GM20000 (cell line): ENCODE results near the gene CLSTN1.
A peak's percentile ranks its signal among the peaks of the same experiment; 100 is the strongest.

Experiments
- DNase-seq: peaks from one replicate; pipeline ENCODE4 v3.0.0; 2012; ENCODE audit warnings: low spot score
- TF ChIP-seq, protein P1 (sequence below): IDR thresholded peaks from 2 replicates; pipeline ENCODE4 v1.5.1; 2012; ENCODE audit warnings: mild to moderate bottlenecking, control low read depth; ENCODE audit errors: extremely low read depth, missing control alignments

The CLSTN1 gene

GRCh38 chr1:9689971-9690381, 133.8 kb downstream of the CLSTN1 start:
- no peak for DNase-seq
- TF ChIP-seq, protein P1, sequence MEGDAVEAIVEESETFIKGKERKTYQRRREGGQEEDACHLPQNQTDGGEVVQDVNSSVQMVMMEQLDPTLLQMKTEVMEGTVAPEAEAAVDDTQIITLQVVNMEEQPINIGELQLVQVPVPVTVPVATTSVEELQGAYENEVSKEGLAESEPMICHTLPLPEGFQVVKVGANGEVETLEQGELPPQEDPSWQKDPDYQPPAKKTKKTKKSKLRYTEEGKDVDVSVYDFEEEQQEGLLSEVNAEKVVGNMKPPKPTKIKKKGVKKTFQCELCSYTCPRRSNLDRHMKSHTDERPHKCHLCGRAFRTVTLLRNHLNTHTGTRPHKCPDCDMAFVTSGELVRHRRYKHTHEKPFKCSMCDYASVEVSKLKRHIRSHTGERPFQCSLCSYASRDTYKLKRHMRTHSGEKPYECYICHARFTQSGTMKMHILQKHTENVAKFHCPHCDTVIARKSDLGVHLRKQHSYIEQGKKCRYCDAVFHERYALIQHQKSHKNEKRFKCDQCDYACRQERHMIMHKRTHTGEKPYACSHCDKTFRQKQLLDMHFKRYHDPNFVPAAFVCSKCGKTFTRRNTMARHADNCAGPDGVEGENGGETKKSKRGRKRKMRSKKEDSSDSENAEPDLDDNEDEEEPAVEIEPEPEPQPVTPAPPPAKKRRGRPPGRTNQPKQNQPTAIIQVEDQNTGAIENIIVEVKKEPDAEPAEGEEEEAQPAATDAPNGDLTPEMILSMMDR = no peak

DNA sequence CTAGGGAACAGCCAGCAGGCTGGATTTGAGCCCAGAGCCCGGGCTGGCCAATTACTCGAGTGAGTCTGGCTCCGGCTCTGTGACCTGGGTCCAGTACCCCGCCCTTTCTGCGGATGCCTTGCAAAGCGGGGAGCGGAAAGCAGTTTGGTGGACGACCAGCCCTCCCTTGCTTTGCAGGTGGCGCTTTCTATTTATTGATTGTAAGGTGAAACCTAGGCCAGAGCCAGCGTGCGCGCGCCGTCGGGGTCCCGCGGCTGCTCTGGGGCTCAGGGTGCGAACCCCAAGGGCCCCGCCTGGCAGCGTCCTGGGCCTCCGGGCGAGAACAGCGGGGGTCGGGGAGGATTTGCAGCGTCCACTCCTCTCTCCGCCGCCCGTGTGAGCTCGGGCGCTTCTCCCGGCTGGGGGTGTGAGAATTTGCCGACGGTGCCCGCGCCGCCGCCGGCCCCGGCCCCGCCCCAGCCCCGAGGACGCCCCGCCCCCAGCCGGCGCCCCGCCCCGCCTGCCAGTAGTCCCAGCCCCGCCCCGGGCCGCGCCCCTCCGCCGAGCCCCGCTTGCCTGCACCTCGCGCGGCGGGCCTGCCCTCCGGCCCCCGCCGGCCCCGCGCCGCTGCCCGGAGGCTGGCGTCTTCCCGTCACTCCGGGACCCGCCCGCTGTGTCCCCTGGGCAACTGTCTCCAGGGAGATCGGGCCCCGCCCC, 134.6 kb downstream of the CLSTN1 start:
- DNase-seq = peak; percentile 96
- TF ChIP-seq, protein P1 = no peak

DNA sequence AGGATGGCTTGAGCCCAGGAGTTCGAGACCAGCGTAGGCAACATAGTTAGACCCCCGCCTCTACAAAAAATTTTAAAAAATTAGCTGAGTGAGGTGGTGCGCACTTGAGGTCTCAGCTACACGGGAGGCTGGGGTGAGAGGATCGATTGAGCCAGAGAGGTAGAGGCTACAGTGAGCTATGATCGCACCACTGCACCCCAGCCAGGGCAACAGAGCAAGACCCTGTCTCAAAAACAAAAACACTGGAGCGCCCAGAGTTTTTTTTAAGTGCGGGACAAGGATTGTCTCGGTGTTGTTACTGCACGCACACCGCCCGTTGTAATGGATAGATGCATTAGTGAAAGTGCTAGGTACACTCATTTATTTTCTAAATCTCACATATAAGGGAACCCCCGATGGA, 135.2 kb downstream of the CLSTN1 start:
- TF ChIP-seq, protein P1 = no peak
- no peak for DNase-seq

DNA sequence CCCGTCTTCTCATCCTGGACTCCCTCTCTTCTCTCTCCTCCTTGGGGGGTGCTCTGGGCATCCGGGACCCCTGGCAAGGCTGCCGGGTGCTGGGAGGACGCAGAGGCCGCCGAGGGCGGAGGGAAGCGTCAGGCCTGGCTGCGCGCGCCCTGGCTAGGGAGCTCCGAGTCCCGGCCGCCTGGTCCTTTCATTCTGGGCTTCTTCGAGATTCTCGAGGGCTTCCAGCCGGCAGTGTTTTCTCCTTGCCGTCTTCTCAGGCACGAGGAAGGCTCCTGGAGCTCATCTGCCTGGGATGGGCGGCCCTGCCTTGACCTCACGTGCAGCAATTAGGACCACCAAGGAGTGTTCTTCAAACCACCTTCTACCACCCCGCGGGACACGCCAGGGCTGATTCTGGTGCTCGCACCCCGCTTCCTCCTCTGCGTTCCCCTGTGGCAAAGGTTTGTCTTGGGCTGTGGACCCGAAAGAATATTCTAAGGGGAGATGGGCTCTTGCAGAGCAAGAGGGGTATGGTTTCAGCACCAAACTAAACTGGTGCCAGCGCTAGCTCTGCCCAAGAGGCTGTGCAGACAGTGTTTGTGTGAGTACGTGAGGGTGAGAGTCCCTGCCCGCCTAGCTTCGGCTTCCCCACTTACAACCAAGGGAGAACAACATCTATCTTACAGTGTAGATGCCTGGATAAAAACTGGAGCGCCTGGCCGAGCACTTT, 135.7 kb downstream of the CLSTN1 start:
- TF ChIP-seq, protein P1 = no peak
- DNase-seq = no peak

- DNase-seq = peak; percentile 73
- TF ChIP-seq, protein P1 = no peak
These were observed 136.5 kb downstream of the CLSTN1 start for GRCh38 chr1:9687120-9687873.

DNA sequence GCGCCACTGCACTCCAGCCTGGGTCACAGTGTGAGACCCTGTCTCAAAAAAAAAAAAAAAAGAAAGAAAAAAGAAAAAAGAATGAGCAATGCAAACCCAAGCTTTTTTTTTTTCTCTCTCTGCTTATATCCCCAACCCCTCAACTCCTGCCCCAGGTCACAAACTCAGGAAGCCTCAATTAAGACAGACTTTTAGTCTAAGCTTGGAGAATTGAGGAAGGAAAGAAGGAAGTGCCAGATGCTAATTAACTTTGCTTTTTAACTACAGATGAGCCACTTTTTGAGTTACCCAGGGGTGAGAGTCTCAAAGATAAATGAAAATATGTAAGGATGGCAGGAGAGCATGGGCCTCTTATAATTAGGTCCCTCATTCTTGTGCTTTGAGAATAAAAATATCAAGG, 139.0 kb downstream of the CLSTN1 start:
- TF ChIP-seq, protein P1 = no peak
- DNase-seq = no peak

DNA sequence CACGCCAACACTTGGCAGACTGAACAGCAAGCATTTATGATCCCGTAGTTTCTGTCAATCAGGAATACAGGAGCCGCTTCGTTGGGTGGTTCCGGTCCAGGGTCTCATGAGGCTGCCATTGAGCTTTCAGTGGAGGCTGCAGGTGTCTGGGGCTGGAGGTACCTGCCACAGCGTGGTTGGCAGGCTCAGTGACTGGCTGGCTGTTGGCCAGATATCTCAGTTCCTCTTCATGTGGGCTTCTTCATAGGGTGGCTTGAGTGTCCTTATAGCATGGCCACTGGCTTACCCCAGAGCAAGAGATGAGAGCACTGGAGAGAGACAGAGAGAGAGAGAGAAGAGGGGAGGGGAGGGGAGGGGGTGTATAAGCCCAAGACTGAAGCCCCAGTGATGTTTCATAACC, 142.9 kb downstream of the CLSTN1 start:
- DNase-seq = no peak
- TF ChIP-seq, protein P1 = no peak
